Hepatocyte (in vitro differentiated cells): ENCODE data around the gene CXCL12. TPM values are rescaled to one million over a fixed set of nuclear protein-coding genes. Genes with fewer than 3 reads are reported as not detected.
A peak's percentile ranks its signal among the peaks of the same experiment; 100 is the strongest.

Experiments used
- DNase-seq: peaks from one replicate; pipeline ENCODE4 v3.0.0-alpha.2; 2016; ENCODE audit warnings: low spot score
- H2AFZ ChIP-seq: fragments of 200-600 bp; sonication (generic); 2 replicates; pipeline ENCODE4 v1.6.0; 2016; ENCODE audit warnings: antibody characterized with exemption, mild to moderate bottlenecking
- H3K27ac ChIP-seq: fragments of 200-600 bp; sonication (generic); 2 replicates; pipeline ENCODE4 v1.5.1; 2016; ENCODE audit warnings: mild to moderate bottlenecking
- H3K27me3 ChIP-seq: fragments of 200-600 bp; sonication (generic); 2 replicates; pipeline ENCODE4 v1.6.1; 2016
- H3K36me3 ChIP-seq: fragments of 200-600 bp; sonication (generic); replicated peaks from 2 replicates; pipeline ENCODE4 v1.5.1; 2016; ENCODE audit warnings: low read depth; ENCODE audit not compliant: insufficient read depth
- H3K4me1 ChIP-seq: fragments of 200-600 bp; sonication (generic); 2 replicates; pipeline ENCODE4 v1.5.1; 2016; ENCODE audit warnings: mild to moderate bottlenecking, moderate library complexity; ENCODE audit not compliant: insufficient read depth
- H3K4me2 ChIP-seq: fragments of 200-600 bp; sonication (generic); 2 replicates; pipeline ENCODE4 v1.6.0; 2016
- H3K4me3 ChIP-seq: fragments of 200-600 bp; sonication (generic); 2 replicates; pipeline ENCODE4 v1.5.1; 2016; ENCODE audit warnings: mild to moderate bottlenecking
- H3K79me2 ChIP-seq: fragments of 200-600 bp; sonication (generic); 2 replicates; pipeline ENCODE4 v1.6.0; 2017; ENCODE audit warnings: mild to moderate bottlenecking
- H3K9me2 ChIP-seq: fragments of 200-600 bp; sonication (generic); replicated peaks from 2 replicates; pipeline ENCODE4 v1.6.0; 2017; ENCODE audit warnings: mild to moderate bottlenecking; ENCODE audit not compliant: insufficient read depth
- H3K9me3 ChIP-seq: fragments of 200-600 bp; sonication (generic); 2 replicates; pipeline ENCODE4 v1.5.1; 2016; ENCODE audit warnings: low read depth, mild to moderate bottlenecking
- H4K20me1 ChIP-seq: fragments of 200-600 bp; sonication (generic); 2 replicates; pipeline ENCODE4 v1.6.0; 2016; ENCODE audit warnings: mild to moderate bottlenecking; ENCODE audit not compliant: insufficient read depth, poor library complexity, severe bottlenecking
- EZH2 ChIP-seq: fragments of 200-600 bp; sonication (generic); IDR thresholded peaks from 2 replicates; pipeline ENCODE4 v1.6.1; 2016; ENCODE audit warnings: antibody characterized with exemption, mild to moderate bottlenecking, borderline replicate concordance
- EZH2phosphoT487 ChIP-seq: fragments of 200-600 bp; sonication (generic); IDR thresholded peaks from one replicate; pipeline ENCODE4 v1.6.1; 2018; ENCODE audit warnings: antibody characterized with exemption, mild to moderate bottlenecking, low read depth, moderate library complexity; ENCODE audit not compliant: unreplicated experiment, severe bottlenecking
- WGBS: methylation state at CpG from one replicate; pipeline ENCODE4 v1.1.6; 2016; ENCODE audit warnings: low lambda C conversion rate; ENCODE audit errors: missing lambda C conversion rate; 5-methylcytosine and 5-hydroxymethylcytosine counted together
- polyA plus RNA-seq: library from polyadenylated mRNA; unstranded; fragments of >200 nt; fragmentation: Nextera tagmentation; extraction: Ambion mirVana; gene quantifications from 2 replicates; pipeline ENCODE4 v1.2.1, GENCODE V29; 2016
- total RNA-seq: library from RNA; depleted of rRNA; stranded (reverse); fragments of >200 nt; gene quantifications from 2 replicates; pipeline ENCODE4 v1.2.3, GENCODE V29; 2014
- TF ChIP-seq, protein P1 (sequence below): fragments of 200-600 bp; sonication (generic); IDR thresholded peaks from 2 replicates; pipeline ENCODE4 v1.5.1; 2016; ENCODE audit warnings: antibody characterized with exemption, mild to moderate bottlenecking; ENCODE audit not compliant: poor library complexity

The CXCL12 gene
- total and polyA plus RNA-seq, 2 experiments from 2014 or later = 13.2 to 41.8 TPM

GRCh38 chr10:44386546-44387052 lies 1.7 kb upstream of the CXCL12 start:
- H3K27me3 ChIP-seq = peaks cover 43% of the 10 kb centered on the region
- H3K9me2 ChIP-seq = no peaks in the 10 kb centered on the region
- H3K4me3 ChIP-seq = no peak overlapping the region
- no peaks in the 10 kb centered on the region for H3K36me3 ChIP-seq
- no peaks in the 10 kb centered on the region for H3K9me3 ChIP-seq
- peaks cover 4% of the 10 kb centered on the region for H4K20me1 ChIP-seq
- WGBS = 7% methylated on average over 34 of the region's 35 CpGs
- H3K27ac ChIP-seq = no peak overlapping the region
- peak overlapping the region; percentile 11 for H2AFZ ChIP-seq
- H3K4me2 ChIP-seq = peak overlapping the region; percentile 53
- TF ChIP-seq, protein P1, sequence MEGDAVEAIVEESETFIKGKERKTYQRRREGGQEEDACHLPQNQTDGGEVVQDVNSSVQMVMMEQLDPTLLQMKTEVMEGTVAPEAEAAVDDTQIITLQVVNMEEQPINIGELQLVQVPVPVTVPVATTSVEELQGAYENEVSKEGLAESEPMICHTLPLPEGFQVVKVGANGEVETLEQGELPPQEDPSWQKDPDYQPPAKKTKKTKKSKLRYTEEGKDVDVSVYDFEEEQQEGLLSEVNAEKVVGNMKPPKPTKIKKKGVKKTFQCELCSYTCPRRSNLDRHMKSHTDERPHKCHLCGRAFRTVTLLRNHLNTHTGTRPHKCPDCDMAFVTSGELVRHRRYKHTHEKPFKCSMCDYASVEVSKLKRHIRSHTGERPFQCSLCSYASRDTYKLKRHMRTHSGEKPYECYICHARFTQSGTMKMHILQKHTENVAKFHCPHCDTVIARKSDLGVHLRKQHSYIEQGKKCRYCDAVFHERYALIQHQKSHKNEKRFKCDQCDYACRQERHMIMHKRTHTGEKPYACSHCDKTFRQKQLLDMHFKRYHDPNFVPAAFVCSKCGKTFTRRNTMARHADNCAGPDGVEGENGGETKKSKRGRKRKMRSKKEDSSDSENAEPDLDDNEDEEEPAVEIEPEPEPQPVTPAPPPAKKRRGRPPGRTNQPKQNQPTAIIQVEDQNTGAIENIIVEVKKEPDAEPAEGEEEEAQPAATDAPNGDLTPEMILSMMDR = peak; percentile 95
- no peak for TF ChIP-seq EZH2phosphoT487
- DNase-seq = peak; percentile 88
- peaks cover 16% of the 10 kb centered on the region for H3K4me1 ChIP-seq
- peaks cover 25% of the 10 kb centered on the region for H3K79me2 ChIP-seq

- H3K9me3 ChIP-seq = no peaks in the 10 kb centered on the region
- peak overlapping the region; percentile 52 for H2AFZ ChIP-seq
- DNase-seq = no peak
- no peak overlapping the region for H3K27ac ChIP-seq
- no peaks in the 10 kb centered on the region for H3K36me3 ChIP-seq
- 22% methylated on average over 39 of the region's 50 CpGs for WGBS
- H3K79me2 ChIP-seq = peaks cover 28% of the 10 kb centered on the region
- no peak overlapping the region for H3K4me3 ChIP-seq
- no peaks in the 10 kb centered on the region for H3K9me2 ChIP-seq
- H3K27me3 ChIP-seq = peaks cover 48% of the 10 kb centered on the region
- peaks cover 4% of the 10 kb centered on the region for H4K20me1 ChIP-seq
- peak overlapping the region; percentile 92 for H3K4me2 ChIP-seq
- TF ChIP-seq EZH2 (peak; percentile 33), EZH2phosphoT487 (peak; percentile 55)
- TF ChIP-seq, protein P1 = no peak
- H3K4me1 ChIP-seq = peaks cover 16% of the 10 kb centered on the region
Measured at GRCh38 chr10:44385696-44386441, 972 bp upstream of the CXCL12 start.

DNA sequence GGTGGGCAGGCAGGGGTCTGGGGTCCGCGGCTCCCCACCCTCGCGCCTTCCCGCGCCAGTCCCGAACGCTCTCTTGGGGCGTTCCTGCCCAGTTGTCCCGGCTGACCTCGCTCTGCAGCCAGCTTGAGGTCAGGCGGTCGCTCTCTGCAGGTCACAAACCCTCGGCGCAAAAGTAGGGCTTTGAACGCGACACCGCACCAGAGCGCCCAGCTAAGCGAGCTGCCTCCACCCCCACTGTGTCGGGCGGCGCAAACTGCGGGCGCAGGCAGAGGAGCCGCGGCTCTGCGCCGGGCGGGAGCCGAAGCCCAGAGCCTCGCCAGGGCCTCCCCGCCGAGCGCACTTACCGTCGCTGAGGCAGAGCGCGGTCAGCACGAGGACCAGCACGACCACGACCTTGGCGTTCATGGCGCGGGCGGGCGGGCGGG lies 284 bp downstream of the CXCL12 start:
- Histone ChIP-seq H3K4me1 (peaks cover 16% of the 10 kb centered on the region), H3K27ac (peak overlapping the region; percentile 50), H3K4me3 (peak overlapping the region; percentile 49), H3K4me2 (peak overlapping the region; percentile 92), H3K9me3 (no peaks in the 10 kb centered on the region), H3K27me3 (peaks cover 50% of the 10 kb centered on the region), H3K79me2 (peaks cover 28% of the 10 kb centered on the region), H3K36me3 (no peaks in the 10 kb centered on the region), H2AFZ (peak overlapping the region; percentile 35), H4K20me1 (peaks cover 4% of the 10 kb centered on the region), H3K9me2 (no peaks in the 10 kb centered on the region)
- no peak for TF ChIP-seq EZH2
- TF ChIP-seq EZH2phosphoT487 = no peak
- TF ChIP-seq, protein P1 = no peak
- peak; percentile 38 for DNase-seq
- 1% methylated on average over 48 of the region's 48 CpGs for WGBS
